KMS-11 (cell line): ENCODE results near the gene NAA60.

Source experiments
- H2AFZ ChIP-seq: fragments of 200-600 bp; sonication (generic); 2 replicates; pipeline ENCODE4 v1.6.1; 2016; ENCODE audit warnings: antibody characterized with exemption, mixed run types, low read depth
- H3K27ac ChIP-seq: fragments of 200-600 bp; sonication (generic); 2 replicates; pipeline ENCODE4 v1.6.1; 2016; ENCODE audit warnings: mild to moderate bottlenecking, mixed run types
- H3K27me3 ChIP-seq: fragments of 200-600 bp; sonication (generic); 2 replicates; pipeline ENCODE4 v1.6.1; 2017; ENCODE audit warnings: mild to moderate bottlenecking, low read depth, mixed run types, moderate library complexity; ENCODE audit not compliant: insufficient read depth
- H3K36me3 ChIP-seq: fragments of 200-600 bp; sonication (generic); 2 replicates; pipeline ENCODE4 v1.6.1; 2017; ENCODE audit warnings: mild to moderate bottlenecking, mixed run types; ENCODE audit not compliant: insufficient read depth
- H3K4me1 ChIP-seq: fragments of 200-600 bp; sonication (generic); 2 replicates; pipeline ENCODE4 v1.6.1; 2016; ENCODE audit warnings: mild to moderate bottlenecking, low read depth, mixed run types; ENCODE audit not compliant: poor library complexity, severe bottlenecking
- H3K4me2 ChIP-seq: fragments of 200-600 bp; sonication (generic); 2 replicates; pipeline ENCODE4 v1.7.0; 2016; ENCODE audit warnings: mild to moderate bottlenecking, mixed run types
- H3K4me3 ChIP-seq: fragments of 200-600 bp; sonication (generic); IDR thresholded peaks from 2 replicates; pipeline ENCODE4 v1.6.1; 2017; ENCODE audit warnings: low read depth, low read length, mixed read lengths; ENCODE audit not compliant: insufficient read depth
- H3K79me2 ChIP-seq: fragments of 200-600 bp; sonication (generic); 2 replicates; pipeline ENCODE4 v1.6.1; 2016; ENCODE audit warnings: low read depth, mixed run types; ENCODE audit not compliant: insufficient read depth
- H3K9ac ChIP-seq: fragments of 200-600 bp; sonication (generic); 2 replicates; pipeline ENCODE4 v1.6.1; 2016; ENCODE audit warnings: mild to moderate bottlenecking, mixed run types
- H4K20me1 ChIP-seq: fragments of 200-600 bp; sonication (generic); 2 replicates; pipeline ENCODE4 v1.6.1; 2016; ENCODE audit warnings: mild to moderate bottlenecking, mixed run types; ENCODE audit not compliant: insufficient read depth
- TF ChIP-seq, protein P1 (sequence below): fragments of 200-600 bp; sonication (generic); conservative IDR thresholded peaks from 2 replicates; pipeline ENCODE4 v1.6.1; 2017; ENCODE audit warnings: low read depth, mild to moderate bottlenecking, antibody characterized with exemption, low read length, moderate library complexity, mixed read lengths

NAA60 gene

DNA sequence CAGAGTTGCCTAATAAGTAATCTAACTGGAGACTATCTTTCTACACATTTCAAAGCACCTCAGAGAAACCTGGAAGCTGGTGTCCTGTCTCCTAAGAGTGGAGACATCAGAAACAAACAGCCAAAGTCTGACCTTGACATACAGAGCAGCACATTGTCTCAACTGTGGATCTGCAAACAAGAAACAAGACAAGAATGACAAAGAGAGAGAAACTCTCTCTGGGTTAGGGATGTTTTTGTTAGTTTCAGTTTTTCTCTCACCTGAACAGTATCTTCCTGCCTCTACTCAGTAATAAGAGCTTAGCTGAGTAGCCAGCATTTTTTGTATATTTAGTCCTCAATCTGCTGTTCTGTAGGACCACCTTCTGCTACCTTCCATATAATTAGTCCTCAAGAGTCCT, 9.1 kb upstream of the NAA60 start:
- H3K4me3 ChIP-seq, result no peak overlapping the region
- no peak overlapping the region; the same call in 1 of the 2 replicates for H3K4me2 ChIP-seq
- no peak overlapping the region for H3K9ac ChIP-seq

DNA sequence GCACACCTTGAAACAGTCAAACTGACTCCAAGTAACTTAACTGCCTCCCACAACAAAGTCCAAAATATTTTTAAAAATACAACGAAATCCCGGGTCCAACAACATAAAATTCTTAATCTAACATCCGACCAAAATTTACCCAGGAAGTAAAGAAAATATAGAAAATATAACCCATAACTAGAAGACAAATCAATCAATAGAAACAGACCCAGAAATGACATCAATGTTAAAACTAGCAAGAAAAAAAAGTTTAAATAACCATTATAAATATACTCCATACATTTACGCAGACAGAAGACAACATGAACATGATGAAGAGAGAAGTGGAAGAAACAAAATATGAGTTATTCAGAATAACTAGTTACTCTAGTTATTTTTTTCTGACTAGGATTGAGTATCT, 3.8 kb upstream of the NAA60 start:
- Histone ChIP-seq H3K4me2 (no peak overlapping the region), H3K27me3 (no peaks in the 10 kb centered on the region), H4K20me1 (no peaks in the 10 kb centered on the region), H3K4me3 (no peak overlapping the region), H3K27ac (no peak overlapping the region), H2AFZ (no peak overlapping the region), H3K4me1 (peaks cover 7% of the 10 kb centered on the region), H3K79me2 (no peaks in the 10 kb centered on the region), H3K36me3 (no peaks in the 10 kb centered on the region), H3K9ac (no peak overlapping the region)
- TF ChIP-seq, protein P1, sequence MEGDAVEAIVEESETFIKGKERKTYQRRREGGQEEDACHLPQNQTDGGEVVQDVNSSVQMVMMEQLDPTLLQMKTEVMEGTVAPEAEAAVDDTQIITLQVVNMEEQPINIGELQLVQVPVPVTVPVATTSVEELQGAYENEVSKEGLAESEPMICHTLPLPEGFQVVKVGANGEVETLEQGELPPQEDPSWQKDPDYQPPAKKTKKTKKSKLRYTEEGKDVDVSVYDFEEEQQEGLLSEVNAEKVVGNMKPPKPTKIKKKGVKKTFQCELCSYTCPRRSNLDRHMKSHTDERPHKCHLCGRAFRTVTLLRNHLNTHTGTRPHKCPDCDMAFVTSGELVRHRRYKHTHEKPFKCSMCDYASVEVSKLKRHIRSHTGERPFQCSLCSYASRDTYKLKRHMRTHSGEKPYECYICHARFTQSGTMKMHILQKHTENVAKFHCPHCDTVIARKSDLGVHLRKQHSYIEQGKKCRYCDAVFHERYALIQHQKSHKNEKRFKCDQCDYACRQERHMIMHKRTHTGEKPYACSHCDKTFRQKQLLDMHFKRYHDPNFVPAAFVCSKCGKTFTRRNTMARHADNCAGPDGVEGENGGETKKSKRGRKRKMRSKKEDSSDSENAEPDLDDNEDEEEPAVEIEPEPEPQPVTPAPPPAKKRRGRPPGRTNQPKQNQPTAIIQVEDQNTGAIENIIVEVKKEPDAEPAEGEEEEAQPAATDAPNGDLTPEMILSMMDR, result no peak

More for the DNA sequence above, 9.1 kb upstream of the NAA60 start:
- Histone ChIP-seq H3K27me3 (no peaks in the 10 kb centered on the region), H3K36me3 (no peaks in the 10 kb centered on the region), H3K27ac (no peak overlapping the region; the same call in 1 of the 2 replicates), H2AFZ (no peak overlapping the region), H4K20me1 (no peaks in the 10 kb centered on the region), H3K79me2 (no peaks in the 10 kb centered on the region), H3K4me1 (peaks cover 19% of the 10 kb centered on the region)
- TF ChIP-seq, protein P1, result no peak

DNA sequence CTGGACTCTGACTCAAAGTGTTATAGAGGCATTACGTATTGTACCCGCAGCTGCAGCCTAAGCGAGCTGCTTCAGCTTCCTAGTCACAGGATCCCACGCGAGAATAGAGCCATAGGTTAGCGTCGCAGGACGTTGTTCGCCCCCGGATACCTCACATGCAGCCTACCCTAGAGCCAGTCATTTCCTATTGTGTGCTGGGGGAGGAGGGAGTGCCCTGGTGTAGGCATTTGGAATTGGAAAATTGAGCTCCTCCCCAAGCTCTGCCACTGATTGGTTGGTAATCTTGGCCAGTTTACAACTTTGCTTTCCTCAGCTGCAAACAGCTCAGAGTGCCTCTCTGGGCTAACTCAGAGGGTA, 530 bp downstream of the NAA60 start:
- peak overlapping the region; percentile 8; the same call in 1 of the 2 replicates for H3K9ac ChIP-seq
- no peak overlapping the region; the same call in 1 of the 2 replicates for H2AFZ ChIP-seq
- H3K27me3 ChIP-seq, result no peaks in the 10 kb centered on the region
- TF ChIP-seq, protein P1, result no peak
- no peaks in the 10 kb centered on the region for H3K36me3 ChIP-seq
- H4K20me1 ChIP-seq, result no peaks in the 10 kb centered on the region
- H3K4me1 ChIP-seq, result peaks cover 4% of the 10 kb centered on the region
- H3K4me2 ChIP-seq, result no peak overlapping the region; the same call in 1 of the 2 replicates
- H3K27ac ChIP-seq, result no peak overlapping the region
- no peaks in the 10 kb centered on the region for H3K79me2 ChIP-seq
- no peak overlapping the region for H3K4me3 ChIP-seq

DNA sequence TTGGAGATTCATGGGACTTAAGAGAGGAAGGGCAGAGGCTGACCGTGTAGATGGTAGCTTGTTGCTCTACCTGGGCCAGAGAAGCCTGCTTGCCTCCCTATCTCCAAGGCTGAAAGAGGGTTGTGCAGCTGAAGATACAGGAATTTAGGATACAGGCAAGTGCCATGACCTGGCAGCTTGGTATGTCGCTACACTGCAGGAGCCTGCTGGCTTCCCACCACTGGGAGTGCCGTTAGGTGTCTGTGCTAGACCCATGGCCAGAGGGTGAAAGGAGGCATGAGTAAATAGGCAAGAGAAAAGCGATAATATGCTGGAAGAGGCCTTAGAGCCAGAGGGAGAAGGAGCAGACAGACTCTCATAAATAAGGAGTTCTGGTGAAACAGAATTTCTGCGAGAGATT, 10.6 kb downstream of the NAA60 start:
- no peaks in the 10 kb centered on the region for H4K20me1 ChIP-seq
- no peak overlapping the region for H3K4me3 ChIP-seq
- no peak overlapping the region for H3K27ac ChIP-seq
- no peak overlapping the region for H3K9ac ChIP-seq
- no peak overlapping the region for H2AFZ ChIP-seq
- H3K4me1 ChIP-seq, result peaks cover 6% of the 10 kb centered on the region
- peaks cover 9% of the 10 kb centered on the region for H3K79me2 ChIP-seq
- no peaks in the 10 kb centered on the region for H3K36me3 ChIP-seq
- H3K27me3 ChIP-seq, result no peaks in the 10 kb centered on the region
- TF ChIP-seq, protein P1, result no peak
- H3K4me2 ChIP-seq, result no peak overlapping the region
